GM12878 (cell line): ENCODE data around the gene ICAM2.

Experiments
- CTCF ChIP-seq, 3 experiments: IDR thresholded peaks in 2 of 3; conservative IDR thresholded peaks in 1 of 3; 2 replicates each; pipeline ENCODE4 v1.5.1; 2011; ENCODE audit warnings: low read depth in 3 of 3, low read length in 3 of 3, mild to moderate bottlenecking in 3 of 3, control low read depth in 2 of 3, moderate library complexity in 2 of 3, inconsistent platforms in 1 of 3, mixed read lengths in 1 of 3; ENCODE audit not compliant: control insufficient read depth in 2 of 3, insufficient read depth in 1 of 3; ENCODE audit errors: extremely low read depth in 1 of 3
- EP300 ChIP-seq, 2 experiments: fragments of 150-350 bp in 1 of 2; IDR thresholded peaks; 2 replicates each; pipeline ENCODE4 v1.6.1; 2011 to 2012; ENCODE audit warnings: low read depth in 2 of 2, low read length in 2 of 2, borderline replicate concordance in 1 of 2, improper control_type of control experiment in 1 of 2, inconsistent platforms in 1 of 2; ENCODE audit not compliant: control insufficient read depth in 1 of 2
- HCFC1 ChIP-seq: fragments of 150-350 bp; IDR thresholded peaks from 2 replicates; pipeline ENCODE4 v1.6.1; 2014; ENCODE audit warnings: low read length
- HDGF ChIP-seq: fragments of 450-650 bp; IDR thresholded peaks from 2 replicates; pipeline ENCODE4 v1.6.1; 2016; ENCODE audit warnings: antibody characterized with exemption
- POLR2A ChIP-seq: IDR thresholded peaks from 2 replicates; pipeline ENCODE4 v1.6.1; 2011; ENCODE audit warnings: low read depth, mild to moderate bottlenecking, low read length
- RAD21 ChIP-seq: IDR thresholded peaks from 2 replicates; pipeline ENCODE4 v1.6.1; 2011; ENCODE audit warnings: mild to moderate bottlenecking, low read depth, low read length, moderate library complexity; ENCODE audit not compliant: insufficient read depth
- RAD51 ChIP-seq: fragments of 450-650 bp; IDR thresholded peaks from 2 replicates; pipeline ENCODE4 v1.6.1; 2016; ENCODE audit warnings: moderate library complexity, mild to moderate bottlenecking, inconsistent platforms
- TF ChIP-seq, protein P1 (sequence below): IDR thresholded peaks from 2 replicates; pipeline ENCODE4 v1.6.1; 2012; ENCODE audit warnings: improper control_type of control experiment, low read depth, low read length; ENCODE audit not compliant: insufficient replicate concordance
- TF ChIP-seq, protein P2 (sequence below): IDR thresholded peaks from 2 replicates; pipeline ENCODE4 v1.6.1; 2012; ENCODE audit warnings: low read depth, low read length, improper control_type of control experiment

- TF ChIP-seq CTCF (IDR thresholded peaks at IDR 0.05 in 2 of 3, conservative IDR thresholded peaks at IDR 0.05 in 1 of 3; ENCODE audit: control insufficient read depth in 2 of 3, extremely low read depth in 1 of 3, insufficient read depth in 1 of 3, low read depth in 3 of 3, low read length in 3 of 3) (no peak), EP300 (IDR thresholded peaks at IDR 0.05; ENCODE audit: borderline replicate concordance in 1 of 2, control insufficient read depth in 1 of 2, low read depth in 2 of 2, low read length in 2 of 2) (no peak), HCFC1 (no peak), POLR2A (no peak), HDGF (no peak), RAD21 (no peak), RAD51 (no peak)
- TF ChIP-seq, protein P1, sequence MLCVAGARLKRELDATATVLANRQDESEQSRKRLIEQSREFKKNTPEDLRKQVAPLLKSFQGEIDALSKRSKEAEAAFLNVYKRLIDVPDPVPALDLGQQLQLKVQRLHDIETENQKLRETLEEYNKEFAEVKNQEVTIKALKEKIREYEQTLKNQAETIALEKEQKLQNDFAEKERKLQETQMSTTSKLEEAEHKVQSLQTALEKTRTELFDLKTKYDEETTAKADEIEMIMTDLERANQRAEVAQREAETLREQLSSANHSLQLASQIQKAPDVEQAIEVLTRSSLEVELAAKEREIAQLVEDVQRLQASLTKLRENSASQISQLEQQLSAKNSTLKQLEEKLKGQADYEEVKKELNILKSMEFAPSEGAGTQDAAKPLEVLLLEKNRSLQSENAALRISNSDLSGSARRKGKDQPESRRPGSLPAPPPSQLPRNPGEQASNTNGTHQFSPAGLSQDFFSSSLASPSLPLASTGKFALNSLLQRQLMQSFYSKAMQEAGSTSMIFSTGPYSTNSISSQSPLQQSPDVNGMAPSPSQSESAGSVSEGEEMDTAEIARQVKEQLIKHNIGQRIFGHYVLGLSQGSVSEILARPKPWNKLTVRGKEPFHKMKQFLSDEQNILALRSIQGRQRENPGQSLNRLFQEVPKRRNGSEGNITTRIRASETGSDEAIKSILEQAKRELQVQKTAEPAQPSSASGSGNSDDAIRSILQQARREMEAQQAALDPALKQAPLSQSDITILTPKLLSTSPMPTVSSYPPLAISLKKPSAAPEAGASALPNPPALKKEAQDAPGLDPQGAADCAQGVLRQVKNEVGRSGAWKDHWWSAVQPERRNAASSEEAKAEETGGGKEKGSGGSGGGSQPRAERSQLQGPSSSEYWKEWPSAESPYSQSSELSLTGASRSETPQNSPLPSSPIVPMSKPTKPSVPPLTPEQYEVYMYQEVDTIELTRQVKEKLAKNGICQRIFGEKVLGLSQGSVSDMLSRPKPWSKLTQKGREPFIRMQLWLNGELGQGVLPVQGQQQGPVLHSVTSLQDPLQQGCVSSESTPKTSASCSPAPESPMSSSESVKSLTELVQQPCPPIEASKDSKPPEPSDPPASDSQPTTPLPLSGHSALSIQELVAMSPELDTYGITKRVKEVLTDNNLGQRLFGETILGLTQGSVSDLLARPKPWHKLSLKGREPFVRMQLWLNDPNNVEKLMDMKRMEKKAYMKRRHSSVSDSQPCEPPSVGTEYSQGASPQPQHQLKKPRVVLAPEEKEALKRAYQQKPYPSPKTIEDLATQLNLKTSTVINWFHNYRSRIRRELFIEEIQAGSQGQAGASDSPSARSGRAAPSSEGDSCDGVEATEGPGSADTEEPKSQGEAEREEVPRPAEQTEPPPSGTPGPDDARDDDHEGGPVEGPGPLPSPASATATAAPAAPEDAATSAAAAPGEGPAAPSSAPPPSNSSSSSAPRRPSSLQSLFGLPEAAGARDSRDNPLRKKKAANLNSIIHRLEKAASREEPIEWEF = no peak
- TF ChIP-seq, protein P2, sequence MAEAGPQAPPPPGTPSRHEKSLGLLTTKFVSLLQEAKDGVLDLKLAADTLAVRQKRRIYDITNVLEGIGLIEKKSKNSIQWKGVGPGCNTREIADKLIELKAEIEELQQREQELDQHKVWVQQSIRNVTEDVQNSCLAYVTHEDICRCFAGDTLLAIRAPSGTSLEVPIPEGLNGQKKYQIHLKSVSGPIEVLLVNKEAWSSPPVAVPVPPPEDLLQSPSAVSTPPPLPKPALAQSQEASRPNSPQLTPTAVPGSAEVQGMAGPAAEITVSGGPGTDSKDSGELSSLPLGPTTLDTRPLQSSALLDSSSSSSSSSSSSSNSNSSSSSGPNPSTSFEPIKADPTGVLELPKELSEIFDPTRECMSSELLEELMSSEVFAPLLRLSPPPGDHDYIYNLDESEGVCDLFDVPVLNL = no peak
Observed at GRCh38 chr17:64067657-64068056, 47.2 kb upstream of the ICAM2 start.
